Stromal cell of bone marrow (primary cell): ENCODE measurements around the gene RAB6A.
"Not testable (repeated sequence)": the region's sequence is repeated elsewhere in the genome, so short reads cannot be mapped to it uniquely, and the experiment has no call there.

Source experiments
- DNase-seq: peaks from one replicate; pipeline ENCODE4 v3.0.0-alpha.2; 2012; ENCODE audit warnings: low read depth

Gene RAB6A

GRCh38 chr11:73762732-73763131 is 1.9 kb upstream of the RAB6A start:
- DNase-seq = no peak

DNA sequence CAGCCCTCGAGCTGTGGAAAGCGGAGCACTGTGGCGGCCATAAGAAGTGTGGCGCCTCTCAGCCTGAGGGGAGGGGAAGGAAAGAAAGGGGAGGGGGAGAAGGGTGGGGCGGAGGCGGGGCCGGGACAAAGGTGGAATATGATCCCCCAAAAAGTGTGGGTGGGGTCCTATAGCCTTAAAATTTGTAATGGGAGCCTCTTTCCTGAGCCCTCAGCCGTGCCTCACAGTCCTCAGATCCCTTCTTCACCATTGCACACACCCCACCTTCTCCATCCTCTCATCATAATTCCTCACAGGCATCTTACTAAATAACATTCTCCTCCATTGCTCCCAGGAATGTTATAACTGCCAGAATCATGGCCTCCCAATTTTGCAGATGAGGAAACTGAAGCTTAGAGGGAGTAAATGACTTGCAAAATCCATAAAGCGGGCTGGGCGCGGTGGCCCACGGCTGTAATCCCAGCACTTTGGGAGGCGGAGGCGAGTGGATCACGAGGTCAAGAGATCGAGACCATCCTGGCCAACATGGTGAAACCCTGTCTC is 600 bp upstream of the RAB6A start:
- no peak for DNase-seq

GRCh38 chr11:73760135-73760678 is 667 bp downstream of the RAB6A start:
- peak; percentile 11 for DNase-seq

GRCh38 chr11:73759610-73760134 is 1.2 kb downstream of the RAB6A start:
- peak; percentile 32 for DNase-seq

DNA sequence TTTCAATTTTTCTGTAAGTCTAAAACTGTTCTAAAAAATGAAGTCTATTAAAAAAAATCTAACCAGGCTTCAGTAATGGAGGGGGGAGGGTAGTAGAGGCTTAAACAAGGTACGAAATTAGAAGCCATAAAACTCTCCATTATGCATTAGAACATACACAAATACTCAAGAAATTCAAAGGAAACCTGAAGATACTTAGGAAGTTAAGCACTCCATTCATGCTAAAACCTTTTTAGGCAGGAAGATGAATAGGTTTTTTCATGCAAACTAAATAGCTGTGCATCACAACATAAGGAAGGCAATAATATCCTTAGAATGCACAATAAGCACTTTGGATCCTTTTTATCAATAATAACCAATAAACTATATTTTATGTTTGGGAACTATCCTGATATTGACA is 2.4 kb downstream of the RAB6A start:
- no peak for DNase-seq

- DNase-seq = no peak
These were observed 3.3 kb downstream of the RAB6A start for GRCh38 chr11:73757598-73757997.

DNA sequence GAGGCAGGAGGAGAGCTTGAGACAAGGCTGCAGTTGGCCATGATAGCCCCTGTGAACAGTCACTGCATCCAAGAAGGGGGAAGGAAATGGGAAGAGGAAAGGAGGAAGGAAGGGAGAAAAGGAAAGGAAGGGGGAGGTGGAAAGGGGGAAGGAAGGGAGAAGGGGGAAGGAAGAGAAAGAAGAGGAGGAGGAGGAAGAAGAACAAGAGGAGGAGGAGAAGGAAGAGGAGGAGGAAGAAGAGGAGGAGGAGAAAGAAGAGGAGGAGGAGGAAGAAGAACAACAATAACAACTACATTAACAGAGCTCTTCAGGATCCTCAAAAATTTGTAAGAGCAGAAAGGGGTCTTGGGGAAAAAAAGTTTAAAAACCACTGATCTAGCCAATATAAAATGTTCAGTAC is 5.2 kb downstream of the RAB6A start:
- DNase-seq = no peak

DNA sequence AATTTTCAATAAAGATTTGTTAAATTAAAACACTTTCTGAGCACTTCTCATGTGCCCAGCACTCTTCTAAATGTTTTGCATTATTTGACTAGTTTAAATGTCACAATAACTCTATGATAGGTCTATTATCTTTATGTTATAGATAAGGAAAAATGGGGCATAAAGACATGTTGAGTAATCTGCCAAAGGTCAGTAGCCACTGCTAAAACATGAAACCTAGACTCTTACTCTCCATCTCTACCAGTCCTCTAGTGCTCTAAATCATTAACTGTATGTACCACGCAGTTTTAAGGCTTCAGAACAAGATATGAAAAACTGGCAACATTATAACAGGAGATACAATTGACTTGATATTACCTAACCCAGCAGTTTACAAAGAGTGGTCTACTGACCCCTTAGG is 6.9 kb downstream of the RAB6A start:
- no peak for DNase-seq

GRCh38 chr11:73752903-73753302 is 8.0 kb downstream of the RAB6A start:
- DNase-seq = no peak

- DNase-seq = no peak
These were observed 8.5 kb downstream of the RAB6A start for GRCh38 chr11:73752216-73752867.

GRCh38 chr11:73750862-73751261 is 10.0 kb downstream of the RAB6A start:
- not testable (repeated sequence) for DNase-seq

GRCh38 chr11:73750228-73750627 is 10.6 kb downstream of the RAB6A start:
- no peak for DNase-seq

- no peak for DNase-seq
These were observed 11.8 kb downstream of the RAB6A start for GRCh38 chr11:73749118-73749517.

GRCh38 chr11:73748300-73748699 is 12.6 kb downstream of the RAB6A start:
- DNase-seq = no peak

DNA sequence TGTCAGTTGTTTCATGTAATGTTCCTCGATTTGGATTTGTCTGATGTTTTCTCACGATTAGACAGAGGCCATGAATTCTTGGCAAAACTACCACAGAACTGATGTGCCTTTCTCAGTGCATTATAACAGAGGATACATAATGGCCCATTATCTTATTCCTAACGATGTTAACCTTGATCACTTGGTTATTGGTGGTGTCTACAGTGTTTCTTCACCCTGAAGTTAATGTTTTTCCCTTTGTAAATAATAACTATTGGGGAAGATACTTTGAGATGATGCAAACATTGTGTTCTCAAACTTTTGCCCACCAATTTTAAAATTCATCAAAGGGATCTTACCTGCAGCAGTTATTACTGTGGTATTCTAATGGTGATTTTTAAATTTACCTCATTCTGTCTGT is 13.1 kb downstream of the RAB6A start:
- no peak for DNase-seq

DNA sequence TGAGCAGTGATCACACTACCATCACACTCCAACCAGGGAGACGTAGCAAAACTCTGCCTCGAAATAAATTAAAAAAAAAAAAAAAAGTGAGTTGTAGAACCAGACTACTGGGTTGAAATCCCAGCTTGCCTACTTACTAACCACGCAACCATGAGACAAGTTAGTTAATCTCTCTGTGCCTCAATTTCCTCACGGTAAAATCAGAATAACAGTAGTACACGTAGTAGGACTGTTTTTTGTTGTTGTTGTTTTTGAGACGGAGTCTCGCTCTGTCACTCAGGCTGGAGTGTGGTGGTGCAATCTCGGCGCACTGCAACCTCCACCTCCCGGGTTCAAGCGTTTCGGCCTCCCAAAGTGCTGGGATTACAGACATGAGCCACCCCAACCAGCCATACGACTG is 14.2 kb downstream of the RAB6A start:
- DNase-seq = no peak

DNA sequence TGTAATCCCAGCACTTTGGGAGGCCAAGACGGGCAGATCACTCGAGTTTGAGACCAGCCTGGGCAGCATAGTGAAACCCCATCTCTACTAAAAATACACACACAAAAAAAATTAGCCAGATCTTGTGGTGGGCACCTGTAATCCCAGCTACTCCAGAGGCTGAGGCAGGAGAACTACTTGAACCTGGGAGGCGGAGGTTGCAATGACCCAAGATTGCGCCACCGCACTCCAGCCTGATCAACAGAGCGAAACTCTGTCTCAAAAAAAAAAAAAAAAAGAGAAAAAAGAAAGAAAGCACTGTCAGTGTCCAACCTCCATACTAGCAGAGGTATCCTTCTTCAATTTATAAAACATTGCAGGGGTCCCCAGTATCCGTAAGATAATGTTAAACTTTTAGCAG is 17.8 kb downstream of the RAB6A start:
- DNase-seq = no peak

DNA sequence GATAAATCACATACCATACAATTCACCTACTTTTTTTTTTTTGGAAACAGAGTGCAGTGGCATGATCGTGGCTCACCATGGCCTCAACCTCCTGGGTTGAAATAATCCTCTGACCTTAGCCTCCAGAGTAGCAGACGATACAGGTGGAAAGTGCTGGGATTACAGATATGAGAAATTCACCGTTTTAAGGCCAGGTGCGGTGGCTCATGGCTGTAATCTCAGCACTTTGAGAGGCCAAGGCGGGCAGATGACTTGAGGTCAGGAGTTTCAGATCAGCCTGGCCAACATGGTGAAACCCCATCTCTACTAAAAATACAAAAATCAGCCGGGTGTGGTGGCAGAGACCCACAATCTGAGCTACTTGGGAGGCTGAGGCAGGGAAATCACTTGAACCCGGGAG is 24.9 kb downstream of the RAB6A start:
- DNase-seq = not testable (repeated sequence)

DNA sequence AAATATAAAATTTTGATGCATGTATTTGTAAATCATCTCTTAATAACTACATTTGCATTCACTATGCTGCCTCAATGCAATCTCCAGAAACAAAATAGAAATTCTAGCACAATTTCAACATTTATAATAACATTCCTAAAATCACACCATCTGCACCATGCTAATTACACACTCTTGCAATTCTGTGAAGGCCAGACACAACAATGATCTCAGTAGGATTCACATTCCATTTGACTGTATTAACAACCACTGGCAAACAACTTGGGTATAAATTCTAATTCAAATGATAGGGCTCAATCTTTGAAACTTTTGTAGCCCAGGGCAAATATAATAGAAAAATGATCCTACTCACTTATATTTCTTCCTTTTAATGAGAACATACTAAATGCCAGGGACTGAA is 25.9 kb downstream of the RAB6A start:
- DNase-seq = no peak

DNA sequence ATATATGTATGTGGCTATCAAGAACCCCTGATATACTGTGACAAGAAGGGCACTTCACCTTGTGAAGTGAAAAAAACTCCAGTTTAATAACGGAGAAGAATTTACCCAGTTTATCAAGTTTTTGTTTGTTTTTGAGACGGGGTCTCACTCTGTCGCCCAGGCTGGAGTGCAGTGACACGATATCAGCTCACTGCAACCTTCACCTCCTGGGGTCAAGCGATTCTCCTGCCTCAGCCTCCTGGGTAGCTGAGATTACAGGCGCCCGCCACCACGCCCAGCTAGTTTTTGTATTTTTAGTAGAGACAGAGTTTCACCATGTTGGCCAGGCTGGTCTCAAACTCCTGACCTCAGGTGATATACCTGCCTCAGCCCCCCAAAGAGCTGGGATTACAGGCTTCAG is 26.9 kb downstream of the RAB6A start:
- DNase-seq = not testable (repeated sequence)

- not testable (repeated sequence) for DNase-seq
These were observed 27.9 kb downstream of the RAB6A start for GRCh38 chr11:73732936-73733335.

- no peak for DNase-seq
These were observed 31.2 kb downstream of the RAB6A start for GRCh38 chr11:73729594-73730206.

DNA sequence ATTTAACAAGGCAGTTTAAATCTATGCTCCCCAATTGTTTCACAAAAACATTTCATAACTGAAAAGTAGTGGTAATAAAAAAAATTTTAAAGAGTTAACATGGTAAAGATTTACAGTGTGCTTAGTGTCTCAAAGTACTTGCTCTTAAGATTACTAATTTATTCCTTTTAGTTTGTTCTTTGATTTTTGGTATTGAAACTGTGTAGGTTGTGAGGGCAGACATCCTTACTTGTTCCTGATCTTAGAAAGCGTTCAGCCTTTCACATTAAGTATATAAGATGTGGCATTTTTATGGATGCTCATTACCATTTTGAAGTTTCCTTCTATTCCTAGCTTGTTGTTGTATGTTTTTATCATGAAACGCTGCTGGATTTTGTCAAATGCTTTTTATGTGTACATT is 32.9 kb downstream of the RAB6A start:
- no peak for DNase-seq
